ENCODE results near the gene LHX3.

LHX3 gene

DNA sequence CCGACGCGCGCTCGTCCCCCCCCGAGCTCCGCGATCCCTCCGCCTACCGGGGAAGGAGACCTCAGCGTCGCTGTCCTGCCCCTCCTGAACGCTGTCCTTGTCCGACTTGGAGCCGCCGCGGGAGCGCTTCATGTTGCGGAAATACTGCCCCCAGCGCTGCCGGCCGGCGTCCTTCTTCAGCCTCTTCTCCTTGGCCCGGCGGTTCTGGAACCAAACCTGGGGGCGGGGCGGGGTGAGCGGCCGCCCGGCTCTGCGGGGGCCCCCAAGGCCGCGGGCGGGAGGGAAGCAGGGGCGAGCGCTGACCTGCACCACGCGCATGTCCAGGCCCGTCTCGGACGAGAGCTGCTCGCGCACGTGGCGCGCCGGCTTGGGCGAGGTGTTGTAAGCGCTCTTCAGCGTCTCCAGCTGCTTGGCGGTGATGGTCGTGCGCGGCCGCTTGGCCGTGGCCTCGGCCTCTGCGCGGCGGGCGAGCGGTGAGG lies 6.3 kb downstream of the LHX3 start:
- H3K4me3 ChIP-seq (ENCODE audit: low read length) = no peak overlapping the region

DNA sequence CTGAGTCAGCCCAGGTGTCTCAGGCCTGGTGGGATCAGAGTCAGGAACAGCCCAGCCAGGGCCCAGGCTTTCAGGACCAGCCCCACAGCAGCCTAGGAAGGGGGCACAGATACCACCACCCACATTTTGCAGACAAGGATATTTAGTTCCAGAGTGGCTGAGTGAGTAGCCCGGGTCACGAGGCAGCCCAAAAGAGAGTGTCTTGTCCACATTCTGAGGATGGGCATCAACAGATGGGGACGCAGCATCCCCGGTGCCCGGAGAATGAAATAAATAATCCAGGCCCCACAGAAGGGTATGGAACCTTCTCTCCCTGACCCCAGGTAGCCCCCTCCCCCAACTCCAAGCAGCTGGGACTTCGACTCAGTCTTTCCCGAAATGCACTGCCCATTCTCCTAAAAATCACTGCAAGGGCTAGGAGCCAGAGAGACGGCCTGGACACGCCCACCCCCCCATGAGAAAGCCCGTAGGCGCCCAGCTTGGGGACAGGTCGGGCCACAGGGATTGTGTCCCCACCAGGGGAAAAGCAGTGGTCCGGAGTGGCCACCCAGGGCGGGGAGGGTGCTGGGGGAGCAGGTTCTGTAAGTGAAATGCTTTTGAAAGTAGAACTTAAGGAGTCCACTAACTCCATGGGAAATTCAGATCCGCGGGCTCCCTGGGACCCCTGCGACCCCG lies 6.9 kb downstream of the LHX3 start:
- Histone ChIP-seq H3K4me3 (ENCODE audit: low read length) (no peak overlapping the region), H3K9ac (ENCODE audit: low read length) (no peak overlapping the region), H3K9me3 (ENCODE audit: control insufficient read depth, low read length) (no peaks in the 10 kb centered on the region), H3K36me3 (ENCODE audit: control insufficient read depth, insufficient read depth, low read length) (no peaks in the 10 kb centered on the region), H3K4me1 (ENCODE audit: control insufficient read depth, insufficient read depth, low read length) (no peaks in the 10 kb centered on the region), H3K27me3 (ENCODE audit: control insufficient read depth, insufficient read depth, low read length) (peaks cover 87% of the 10 kb centered on the region)

More for the DNA sequence above, 6.3 kb downstream of the LHX3 start:
- Histone ChIP-seq H3K9me3 (ENCODE audit: control insufficient read depth, low read length) (no peaks in the 10 kb centered on the region), H3K27me3 (ENCODE audit: control insufficient read depth, insufficient read depth, low read length) (peaks cover 87% of the 10 kb centered on the region), H3K4me1 (ENCODE audit: control insufficient read depth, insufficient read depth, low read length) (no peaks in the 10 kb centered on the region), H3K36me3 (ENCODE audit: control insufficient read depth, insufficient read depth, low read length) (no peaks in the 10 kb centered on the region), H3K9ac (ENCODE audit: low read length) (no peak overlapping the region)

DNA sequence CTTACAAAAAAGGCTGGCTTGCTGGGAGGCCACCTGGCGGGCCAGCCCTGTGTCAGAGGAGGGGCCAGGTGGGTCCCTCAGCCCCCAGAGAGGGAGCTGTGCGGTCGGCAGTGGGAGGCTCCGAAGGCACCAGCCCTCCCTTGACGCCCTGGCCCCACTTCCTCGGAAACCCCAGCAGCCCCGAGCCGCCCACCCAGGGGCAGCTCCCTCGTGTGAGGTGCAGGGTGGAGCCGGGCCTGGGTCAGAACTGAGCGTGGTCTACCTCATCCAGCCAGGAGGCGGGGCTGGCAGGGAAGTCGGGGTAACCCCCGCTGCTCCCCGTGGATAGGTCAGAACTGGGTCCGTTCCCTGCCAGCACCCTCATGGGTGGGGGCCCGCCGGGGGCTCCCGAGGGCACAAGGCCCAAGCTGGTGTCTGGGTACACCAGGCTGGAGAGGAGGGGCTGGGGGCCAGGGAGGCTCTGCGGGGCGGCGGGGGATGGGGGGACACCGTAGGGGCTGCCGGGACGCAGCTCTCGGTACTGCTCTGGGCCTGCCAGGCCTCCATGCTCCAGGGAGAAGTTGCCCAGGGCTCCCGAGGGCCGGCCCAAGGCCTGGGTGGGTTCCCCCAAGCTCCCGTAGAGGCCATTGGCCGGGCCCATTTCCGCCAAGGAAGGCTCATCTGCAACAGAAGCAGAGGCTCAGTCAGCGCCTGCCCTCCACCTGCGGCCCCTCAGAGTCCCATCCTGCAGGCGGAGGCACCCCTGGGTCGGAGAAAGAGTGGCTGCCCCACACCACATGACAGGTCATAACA lies 7.6 kb downstream of the LHX3 start:
- H3K9ac ChIP-seq (ENCODE audit: low read length) = no peak overlapping the region
- H3K4me1 ChIP-seq (ENCODE audit: control insufficient read depth, insufficient read depth, low read length) = no peaks in the 10 kb centered on the region
- H3K27me3 ChIP-seq (ENCODE audit: control insufficient read depth, insufficient read depth, low read length) = peaks cover 89% of the 10 kb centered on the region
- H3K9me3 ChIP-seq (ENCODE audit: control insufficient read depth, low read length) = no peaks in the 10 kb centered on the region
- no peaks in the 10 kb centered on the region for H3K36me3 ChIP-seq (ENCODE audit: control insufficient read depth, insufficient read depth, low read length)
- no peak overlapping the region for H3K4me3 ChIP-seq (ENCODE audit: low read length)

DNA sequence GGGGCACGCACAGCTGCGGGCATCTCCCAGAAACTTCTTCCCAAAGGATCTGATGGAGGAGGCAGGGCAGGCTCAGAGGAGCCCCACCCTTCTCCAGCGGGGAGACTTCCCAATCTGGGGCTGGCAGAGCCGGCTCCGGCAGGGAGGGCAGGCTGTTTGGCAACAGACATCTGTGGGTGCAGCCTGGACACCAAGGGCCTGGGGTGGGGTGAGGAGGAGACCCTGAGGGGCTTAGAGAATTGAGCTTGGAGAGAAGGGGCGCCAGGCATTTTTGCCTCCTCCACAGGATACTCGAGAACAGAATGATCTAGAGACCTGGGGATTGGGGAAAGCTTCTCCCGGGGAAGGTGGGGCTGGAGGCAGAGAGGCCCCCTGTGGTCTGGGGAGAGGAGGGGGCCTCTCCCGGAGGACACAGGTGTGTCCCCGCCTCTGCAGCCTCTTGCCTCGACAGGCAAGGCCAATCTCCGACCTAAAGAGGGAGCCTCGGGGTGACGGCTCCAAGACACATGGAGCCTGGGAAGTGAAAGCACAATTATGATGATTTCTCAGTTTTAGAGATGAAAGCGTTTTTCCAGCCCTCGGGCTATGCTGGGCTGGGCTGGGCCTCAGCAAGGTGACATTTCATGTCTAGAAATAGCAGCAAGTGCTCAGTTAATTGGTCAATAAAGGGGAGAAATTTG lies 8.4 kb downstream of the LHX3 start:
- Histone ChIP-seq H3K9me3 (ENCODE audit: control insufficient read depth, low read length) (no peaks in the 10 kb centered on the region), H3K27me3 (ENCODE audit: control insufficient read depth, insufficient read depth, low read length) (peaks cover 89% of the 10 kb centered on the region), H3K4me1 (ENCODE audit: control insufficient read depth, insufficient read depth, low read length) (no peaks in the 10 kb centered on the region), H3K36me3 (ENCODE audit: control insufficient read depth, insufficient read depth, low read length) (no peaks in the 10 kb centered on the region), H3K9ac (ENCODE audit: low read length) (no peak overlapping the region), H3K4me3 (ENCODE audit: low read length) (no peak overlapping the region)

DNA sequence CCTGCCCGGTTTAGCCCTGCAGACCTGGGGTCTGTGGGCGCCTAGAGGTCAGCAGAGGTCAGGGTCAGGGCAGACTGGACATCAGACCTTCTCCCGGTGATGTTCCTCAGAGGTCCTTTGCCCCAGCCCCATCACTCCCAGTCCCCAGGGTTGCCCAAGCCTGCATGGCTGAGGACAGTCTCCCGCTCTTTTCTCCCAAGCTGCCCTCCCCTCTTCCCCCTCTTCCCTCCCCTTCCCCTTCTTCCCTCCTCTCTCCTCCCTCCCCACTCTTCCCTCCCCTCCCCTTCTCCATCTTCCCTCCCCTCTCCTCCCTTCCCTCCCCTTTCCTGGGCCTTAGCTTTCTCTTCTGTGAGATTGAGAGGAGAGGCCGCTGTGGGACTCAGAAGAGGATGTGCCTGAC lies 10.4 kb downstream of the LHX3 start:
- Histone ChIP-seq H3K27me3 (ENCODE audit: control insufficient read depth, insufficient read depth, low read length) (peaks cover 88% of the 10 kb centered on the region), H3K36me3 (ENCODE audit: control insufficient read depth, insufficient read depth, low read length) (no peaks in the 10 kb centered on the region), H3K4me3 (ENCODE audit: low read length) (no peak overlapping the region), H3K9ac (ENCODE audit: low read length) (no peak overlapping the region), H3K9me3 (ENCODE audit: control insufficient read depth, low read length) (no peaks in the 10 kb centered on the region), H3K4me1 (ENCODE audit: control insufficient read depth, insufficient read depth, low read length) (no peaks in the 10 kb centered on the region)

DNA sequence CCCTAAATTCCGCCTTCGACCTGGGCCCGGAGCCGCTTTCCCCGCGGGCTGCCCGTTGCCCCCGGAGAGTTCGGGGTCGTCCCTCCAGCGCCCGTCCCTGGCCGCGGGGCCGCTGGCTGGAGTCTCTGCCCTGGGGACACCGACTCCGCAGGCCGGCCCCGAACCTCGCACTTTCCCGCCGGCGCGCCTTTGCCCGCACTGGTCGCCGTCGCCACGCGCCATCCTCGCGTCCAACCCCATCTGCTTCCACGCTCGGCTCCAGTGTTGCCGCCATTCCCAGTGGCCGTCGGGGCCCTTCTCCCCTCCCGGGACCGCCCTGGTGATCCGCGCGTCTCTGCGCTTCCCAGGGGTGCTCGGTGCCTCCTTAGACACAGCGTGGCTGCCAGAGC lies 11.0 kb downstream of the LHX3 start:
- Histone ChIP-seq H3K4me1 (ENCODE audit: control insufficient read depth, insufficient read depth, low read length) (no peaks in the 10 kb centered on the region), H3K27me3 (ENCODE audit: control insufficient read depth, insufficient read depth, low read length) (peaks cover 88% of the 10 kb centered on the region), H3K9me3 (ENCODE audit: control insufficient read depth, low read length) (no peaks in the 10 kb centered on the region), H3K9ac (ENCODE audit: low read length) (no peak overlapping the region), H3K4me3 (ENCODE audit: low read length) (no peak overlapping the region), H3K36me3 (ENCODE audit: control insufficient read depth, insufficient read depth, low read length) (no peaks in the 10 kb centered on the region)

DNA sequence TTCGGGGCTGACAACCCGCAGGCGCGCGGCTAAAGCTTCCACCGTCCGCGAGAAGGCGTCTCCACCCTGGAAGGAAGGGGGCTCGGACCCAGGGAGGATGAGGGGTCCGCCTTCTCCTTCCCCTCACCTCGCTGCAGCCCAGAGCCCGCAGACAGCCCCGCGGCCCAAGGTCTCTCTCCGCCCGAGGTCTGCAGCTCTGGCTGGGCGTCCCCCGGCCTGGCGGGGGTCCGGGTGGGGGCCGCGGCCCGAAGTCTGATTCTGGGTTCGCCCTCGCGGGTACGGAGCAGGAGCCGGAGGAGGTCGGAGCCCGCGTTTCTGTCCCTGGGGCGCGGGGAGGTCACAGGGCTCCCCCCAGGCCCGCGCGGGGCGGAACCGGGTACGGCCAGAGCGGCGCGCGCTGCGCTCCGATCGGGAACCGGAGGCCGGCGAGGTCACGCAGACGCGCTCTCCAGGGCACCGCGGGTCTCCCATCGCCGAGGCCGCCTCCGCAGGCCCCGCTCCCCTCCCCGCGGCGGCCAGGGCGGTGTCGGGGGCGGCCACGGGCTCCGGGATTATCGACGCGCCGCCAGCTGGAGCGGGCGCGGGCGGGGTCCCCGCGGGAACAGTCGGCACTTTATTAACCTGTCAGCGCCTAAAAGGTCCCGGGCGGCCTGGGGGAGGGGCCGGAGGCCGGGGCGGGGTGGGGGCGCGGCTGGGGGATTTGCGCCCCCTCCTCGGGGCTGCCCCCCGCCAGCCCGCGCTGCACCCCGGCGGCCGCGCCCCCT lies 11.6 kb downstream of the LHX3 start:
- H3K9me3 ChIP-seq (ENCODE audit: control insufficient read depth, low read length) = no peaks in the 10 kb centered on the region
- no peaks in the 10 kb centered on the region for H3K4me1 ChIP-seq (ENCODE audit: control insufficient read depth, insufficient read depth, low read length)
- H3K4me3 ChIP-seq (ENCODE audit: low read length) = no peak overlapping the region
- peaks cover 83% of the 10 kb centered on the region for H3K27me3 ChIP-seq (ENCODE audit: control insufficient read depth, insufficient read depth, low read length)
- no peaks in the 10 kb centered on the region for H3K36me3 ChIP-seq (ENCODE audit: control insufficient read depth, insufficient read depth, low read length)
- H3K9ac ChIP-seq (ENCODE audit: low read length) = no peak overlapping the region

DNA sequence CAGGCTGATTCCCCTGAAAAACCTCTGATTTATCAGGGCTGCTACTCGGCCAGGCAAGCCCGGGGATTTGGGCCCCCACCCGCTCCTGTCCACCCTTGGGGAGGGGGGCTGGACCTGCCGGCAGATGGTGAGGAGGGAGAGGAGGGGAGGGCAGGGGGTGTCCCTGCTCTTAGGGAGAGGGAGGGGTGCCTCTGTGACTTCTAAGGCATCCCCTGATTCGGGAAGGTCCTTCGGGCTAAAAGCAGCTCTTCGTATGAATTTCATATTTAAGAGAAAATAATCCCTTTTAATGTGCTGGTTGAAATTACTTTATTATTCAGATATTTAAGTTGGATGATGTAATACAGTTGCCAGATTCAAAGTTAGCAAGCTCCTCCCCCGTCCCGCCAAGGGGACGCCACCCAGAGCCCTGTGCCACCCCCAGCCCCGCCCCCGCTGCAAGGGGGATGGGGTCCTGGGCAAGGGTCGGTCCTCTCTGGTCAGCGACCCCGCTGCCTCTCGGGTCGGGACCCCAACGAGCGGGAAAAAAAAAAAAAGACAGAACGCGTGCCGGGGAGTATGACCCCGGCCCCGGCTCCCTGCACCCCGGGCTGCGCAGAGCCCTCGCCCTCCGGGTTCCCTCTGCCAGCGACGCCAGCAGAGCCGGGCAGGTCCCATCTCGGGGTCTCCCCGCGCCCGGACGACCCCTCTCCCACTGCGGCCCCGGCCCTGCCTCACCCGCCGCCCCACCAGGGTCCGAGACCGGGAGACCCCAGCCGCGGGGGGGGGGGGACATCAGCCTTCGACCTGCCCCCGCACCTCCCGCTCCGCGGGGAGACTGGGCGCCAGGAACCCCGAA lies 12.4 kb downstream of the LHX3 start:
- Histone ChIP-seq H3K9me3 (ENCODE audit: control insufficient read depth, low read length) (no peaks in the 10 kb centered on the region), H3K36me3 (ENCODE audit: control insufficient read depth, insufficient read depth, low read length) (no peaks in the 10 kb centered on the region), H3K27me3 (ENCODE audit: control insufficient read depth, insufficient read depth, low read length) (peaks cover 75% of the 10 kb centered on the region), H3K4me3 (ENCODE audit: low read length) (no peak overlapping the region), H3K9ac (ENCODE audit: low read length) (no peak overlapping the region), H3K4me1 (ENCODE audit: control insufficient read depth, insufficient read depth, low read length) (no peaks in the 10 kb centered on the region)

DNA sequence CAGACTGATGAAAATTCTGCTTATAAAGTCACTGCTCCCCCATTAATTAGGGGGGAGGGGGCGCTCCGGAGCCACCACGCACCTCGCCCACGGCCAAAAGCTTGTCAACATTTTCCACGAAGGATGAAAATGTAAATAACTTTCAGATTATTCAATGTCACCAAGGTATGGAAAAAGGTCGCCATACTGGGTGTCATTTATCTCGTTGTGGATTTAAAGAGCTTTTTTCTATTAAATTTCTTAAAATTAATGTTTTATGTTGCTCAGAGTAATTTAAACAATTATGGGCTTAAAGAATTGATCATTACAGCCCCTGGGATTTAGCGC lies 13.0 kb downstream of the LHX3 start:
- peaks cover 69% of the 10 kb centered on the region for H3K27me3 ChIP-seq (ENCODE audit: control insufficient read depth, insufficient read depth, low read length)
- H3K36me3 ChIP-seq (ENCODE audit: control insufficient read depth, insufficient read depth, low read length) = no peaks in the 10 kb centered on the region
- no peak overlapping the region for H3K4me3 ChIP-seq (ENCODE audit: low read length)
- H3K9me3 ChIP-seq (ENCODE audit: control insufficient read depth, low read length) = no peaks in the 10 kb centered on the region
- H3K4me1 ChIP-seq (ENCODE audit: control insufficient read depth, insufficient read depth, low read length) = no peaks in the 10 kb centered on the region
- H3K9ac ChIP-seq (ENCODE audit: low read length) = no peak overlapping the region

DNA sequence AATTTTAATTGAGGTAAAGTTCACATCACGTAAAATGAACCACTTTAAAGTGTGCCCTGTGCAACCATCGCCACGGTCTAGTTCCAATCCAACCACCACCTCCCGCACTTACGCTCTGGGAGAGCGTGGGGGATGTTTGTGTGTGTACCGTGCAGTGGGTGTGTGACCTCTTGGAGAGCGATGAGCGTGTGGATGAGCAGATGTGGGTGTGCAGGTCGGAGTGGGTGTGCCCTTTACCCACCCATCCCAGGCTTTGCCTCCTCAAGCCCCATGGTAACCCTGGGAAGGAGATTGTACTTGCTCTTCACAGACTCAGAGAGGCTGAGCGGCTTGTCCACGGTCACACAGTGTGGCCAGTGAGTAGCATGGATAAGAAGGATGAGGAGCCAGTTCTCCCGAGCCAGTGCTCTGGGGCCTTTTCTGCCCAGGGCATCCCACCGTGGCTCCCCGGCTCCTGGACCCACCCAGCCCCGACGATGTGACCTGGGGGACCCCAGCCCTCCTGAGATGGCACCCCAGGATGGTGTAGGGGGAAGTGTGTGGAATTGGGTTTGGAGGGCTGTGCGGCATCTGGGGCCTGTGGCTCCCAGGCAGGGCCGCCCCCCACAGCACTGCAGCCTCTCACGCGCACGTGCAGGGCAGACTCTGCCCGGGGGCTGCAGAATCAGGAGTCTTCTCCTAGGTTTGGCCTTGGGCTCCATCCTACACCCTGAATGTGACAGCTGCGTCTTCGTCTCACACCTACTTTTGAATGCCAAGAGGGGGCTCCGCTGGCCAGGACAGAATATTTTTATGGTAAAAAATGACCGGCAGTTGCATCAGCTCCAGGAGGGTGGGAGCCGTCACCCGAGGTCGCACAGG lies 13.6 kb downstream of the LHX3 start:
- H3K4me3 ChIP-seq (ENCODE audit: low read length) = no peak overlapping the region
- no peaks in the 10 kb centered on the region for H3K9me3 ChIP-seq (ENCODE audit: control insufficient read depth, low read length)
- H3K36me3 ChIP-seq (ENCODE audit: control insufficient read depth, insufficient read depth, low read length) = no peaks in the 10 kb centered on the region
- H3K27me3 ChIP-seq (ENCODE audit: control insufficient read depth, insufficient read depth, low read length) = peaks cover 65% of the 10 kb centered on the region
- H3K4me1 ChIP-seq (ENCODE audit: control insufficient read depth, insufficient read depth, low read length) = no peaks in the 10 kb centered on the region
- H3K9ac ChIP-seq (ENCODE audit: low read length) = no peak overlapping the region
